GM10248 (cell line): ENCODE data around the gene CEP55.
A peak's percentile ranks its signal among the peaks of the same experiment; 100 is the strongest.
"Not testable (repeated sequence)": the region's sequence is repeated elsewhere in the genome, so short reads cannot be mapped to it uniquely, and the experiment has no call there.

Experiments
- CTCF ChIA-PET: fragments of 300-600 bp; sonication (Branson Sonifier 250); formaldehyde crosslinking; extraction: SDS; loops from one replicate; lab custom pipeline; 2021; ENCODE audit warnings: antibody characterized with exemption; lab: Yijun Ruan, JAX
- POLR2A ChIA-PET: fragments of 350-650 bp; sonication (Branson Sonifier 250); formaldehyde crosslinking; extraction: SDS; loops from one replicate; lab custom pipeline; 2020; ENCODE audit warnings: antibody characterized with exemption; lab: Yijun Ruan, JAX
- DNase-seq: peaks from one replicate; pipeline ENCODE4 v3.0.0; 2012; ENCODE audit errors: extremely low spot score
- CTCF ChIP-seq: IDR thresholded peaks from 2 replicates; pipeline ENCODE4 v1.5.1; 2012; ENCODE audit warnings: mild to moderate bottlenecking, low read depth; ENCODE audit errors: extremely low read depth, missing control alignments, control extremely low read depth

The CEP55 gene

DNA sequence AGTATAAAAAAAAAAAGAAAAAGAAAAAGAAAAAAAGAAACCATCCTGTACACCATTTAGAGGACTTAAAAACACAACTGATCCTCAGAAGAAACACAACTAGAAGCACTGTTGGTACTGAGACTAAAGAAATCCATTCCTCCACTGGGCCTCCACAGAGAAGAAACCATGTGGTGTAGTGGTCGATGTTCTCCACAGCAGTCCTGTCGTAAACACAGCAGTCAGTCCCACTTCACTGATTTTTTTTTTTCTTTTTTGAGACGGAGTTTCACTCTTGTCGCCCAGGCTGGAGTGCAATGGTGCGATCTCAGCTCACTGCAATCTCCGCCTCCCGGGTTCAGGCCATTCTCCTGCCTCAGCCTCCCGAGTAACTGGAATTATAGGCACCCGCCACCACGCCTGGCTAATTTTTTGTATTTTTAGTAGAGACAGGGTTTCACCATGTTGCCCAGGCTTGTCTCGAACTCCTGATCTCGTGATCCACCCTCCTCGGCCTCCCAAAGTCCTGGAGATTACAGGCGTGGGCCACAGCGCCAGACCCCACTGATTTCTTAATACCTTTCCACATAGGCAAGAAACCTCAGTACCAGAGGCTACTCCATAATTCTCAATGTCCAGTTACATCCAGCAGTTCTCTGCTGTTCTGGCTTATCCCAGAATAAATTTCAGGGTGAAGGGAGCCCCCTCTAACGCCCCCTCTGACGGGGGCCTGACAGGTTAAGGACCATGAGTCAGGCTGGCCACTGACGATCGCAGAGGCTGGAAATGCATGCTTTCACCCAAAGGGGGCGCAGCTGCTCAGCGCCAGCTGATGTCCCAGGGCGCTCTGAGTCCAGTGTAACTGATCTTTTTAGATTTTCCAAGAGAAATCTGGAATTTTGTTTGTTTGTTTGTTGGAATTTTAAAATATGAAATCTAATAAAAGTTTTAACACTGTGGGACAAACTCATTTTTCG, 45.3 kb downstream of the CEP55 start:
- ChIA-PET CTCF (interaction anchor here (1.1 to 2.0 kb wide), 6 partner anchors 9 to 139 kb away, joined by 3 to 4 read pairs (median 3); no protein-coding TSS in a partner anchor), POLR2A (no interaction called here)
- DNase-seq, result no peak
- peak; percentile 47 for TF ChIP-seq CTCF

GRCh38 chr10:93542358-93542791, 46.0 kb downstream of the CEP55 start:
- no peak for TF ChIP-seq CTCF
- POLR2A ChIA-PET, result no interaction called here
- no peak for DNase-seq
- CTCF ChIA-PET, result interaction anchor here (0.9 to 2.0 kb wide), 8 partner anchors 8 to 138 kb away, joined by 3 to 4 read pairs (median 3); no protein-coding TSS in a partner anchor

DNA sequence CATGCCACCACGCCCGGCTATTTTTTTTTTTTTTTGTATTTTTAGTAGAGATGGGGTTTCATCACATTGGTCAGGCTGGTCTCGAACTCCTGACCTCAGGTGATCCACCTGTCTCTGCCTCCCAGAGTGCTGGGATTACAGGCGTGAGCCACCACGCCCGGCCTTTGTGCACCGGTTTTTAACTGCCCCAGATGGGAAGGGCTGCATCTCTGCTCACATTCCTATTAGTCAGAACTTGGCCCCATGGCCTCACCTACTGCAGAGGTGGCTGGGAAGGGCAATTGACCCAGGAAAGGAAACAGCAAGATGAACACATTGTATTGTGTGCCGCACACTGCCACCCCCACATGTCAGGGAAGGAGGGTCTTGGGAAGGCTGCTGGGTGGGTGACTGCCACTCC, 50.6 kb downstream of the CEP55 start:
- POLR2A ChIA-PET, CTCF ChIA-PET, DNase-seq: not testable (repeated sequence)

- ChIA-PET POLR2A (no interaction called here), CTCF (no interaction called here)
- no peak for TF ChIP-seq CTCF
- DNase-seq, result no peak
Observed at GRCh38 chr10:93547522-93547921, 51.1 kb downstream of the CEP55 start.

- DNase-seq, result no peak
- no peak for TF ChIP-seq CTCF
- ChIA-PET POLR2A (no interaction called here), CTCF (no interaction called here)
Observed at GRCh38 chr10:93548376-93549071, 52.1 kb downstream of the CEP55 start.

DNA sequence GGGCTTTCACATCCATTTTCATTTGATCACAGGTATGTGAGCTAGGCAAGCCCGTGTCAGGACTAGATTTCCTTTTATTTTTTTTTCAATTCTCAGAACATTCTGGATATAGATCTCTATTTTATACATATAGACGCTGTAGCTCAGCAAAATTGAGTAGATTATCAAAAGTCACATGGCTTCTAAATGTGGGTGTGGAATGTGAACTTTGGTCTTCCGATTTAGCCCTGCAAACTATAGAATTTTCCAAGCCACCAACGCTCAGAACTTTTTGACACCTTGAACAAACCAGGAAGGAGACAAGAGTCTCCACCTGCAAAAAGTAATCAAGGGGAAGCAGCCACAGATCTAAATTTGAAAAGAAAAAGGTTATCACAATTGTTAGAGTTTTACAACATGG, 54.2 kb downstream of the CEP55 start:
- CTCF ChIA-PET, result interaction anchor here (0.9 kb wide), 1 partner anchor 8 kb away, joined by 3 read pairs; no protein-coding TSS in a partner anchor
- POLR2A ChIA-PET, result no interaction called here
- DNase-seq, result no peak
- no peak for TF ChIP-seq CTCF
